Hepatocyte (in vitro differentiated cells): ENCODE measurements around the gene RBM28. TPM values are rescaled to one million over a fixed set of nuclear protein-coding genes. Genes with fewer than 3 reads are reported as not detected.

ENCODE experiments used
- DNase-seq: peaks from one replicate; pipeline ENCODE4 v3.0.0-alpha.2; 2016; ENCODE audit warnings: low spot score
- H2AFZ ChIP-seq: fragments of 200-600 bp; sonication (generic); 2 replicates; pipeline ENCODE4 v1.6.0; 2016; ENCODE audit warnings: antibody characterized with exemption, mild to moderate bottlenecking
- H3K27ac ChIP-seq: fragments of 200-600 bp; sonication (generic); 2 replicates; pipeline ENCODE4 v1.5.1; 2016; ENCODE audit warnings: mild to moderate bottlenecking
- H3K27me3 ChIP-seq: fragments of 200-600 bp; sonication (generic); 2 replicates; pipeline ENCODE4 v1.6.1; 2016
- H3K36me3 ChIP-seq: fragments of 200-600 bp; sonication (generic); replicated peaks from 2 replicates; pipeline ENCODE4 v1.5.1; 2016; ENCODE audit warnings: low read depth; ENCODE audit not compliant: insufficient read depth
- H3K4me1 ChIP-seq: fragments of 200-600 bp; sonication (generic); 2 replicates; pipeline ENCODE4 v1.5.1; 2016; ENCODE audit warnings: mild to moderate bottlenecking, moderate library complexity; ENCODE audit not compliant: insufficient read depth
- H3K4me2 ChIP-seq: fragments of 200-600 bp; sonication (generic); 2 replicates; pipeline ENCODE4 v1.6.0; 2016
- H3K4me3 ChIP-seq: fragments of 200-600 bp; sonication (generic); 2 replicates; pipeline ENCODE4 v1.5.1; 2016; ENCODE audit warnings: mild to moderate bottlenecking
- H3K79me2 ChIP-seq: fragments of 200-600 bp; sonication (generic); 2 replicates; pipeline ENCODE4 v1.6.0; 2017; ENCODE audit warnings: mild to moderate bottlenecking
- H3K9me2 ChIP-seq: fragments of 200-600 bp; sonication (generic); replicated peaks from 2 replicates; pipeline ENCODE4 v1.6.0; 2017; ENCODE audit warnings: mild to moderate bottlenecking; ENCODE audit not compliant: insufficient read depth
- H3K9me3 ChIP-seq: fragments of 200-600 bp; sonication (generic); 2 replicates; pipeline ENCODE4 v1.5.1; 2016; ENCODE audit warnings: low read depth, mild to moderate bottlenecking
- H4K20me1 ChIP-seq: fragments of 200-600 bp; sonication (generic); 2 replicates; pipeline ENCODE4 v1.6.0; 2016; ENCODE audit warnings: mild to moderate bottlenecking; ENCODE audit not compliant: insufficient read depth, poor library complexity, severe bottlenecking
- EZH2 ChIP-seq: fragments of 200-600 bp; sonication (generic); IDR thresholded peaks from 2 replicates; pipeline ENCODE4 v1.6.1; 2016; ENCODE audit warnings: antibody characterized with exemption, mild to moderate bottlenecking, borderline replicate concordance
- EZH2phosphoT487 ChIP-seq: fragments of 200-600 bp; sonication (generic); IDR thresholded peaks from one replicate; pipeline ENCODE4 v1.6.1; 2018; ENCODE audit warnings: antibody characterized with exemption, mild to moderate bottlenecking, low read depth, moderate library complexity; ENCODE audit not compliant: unreplicated experiment, severe bottlenecking
- WGBS: methylation state at CpG from one replicate; pipeline ENCODE4 v1.1.6; 2016; ENCODE audit warnings: low lambda C conversion rate; ENCODE audit errors: missing lambda C conversion rate; 5-methylcytosine and 5-hydroxymethylcytosine counted together
- polyA plus RNA-seq: library from polyadenylated mRNA; unstranded; fragments of >200 nt; fragmentation: Nextera tagmentation; extraction: Ambion mirVana; gene quantifications from 2 replicates; pipeline ENCODE4 v1.2.1, GENCODE V29; 2016
- total RNA-seq: library from RNA; depleted of rRNA; stranded (reverse); fragments of >200 nt; gene quantifications from 2 replicates; pipeline ENCODE4 v1.2.3, GENCODE V29; 2014
- TF ChIP-seq, protein P1 (sequence below): fragments of 200-600 bp; sonication (generic); IDR thresholded peaks from 2 replicates; pipeline ENCODE4 v1.5.1; 2016; ENCODE audit warnings: antibody characterized with exemption, mild to moderate bottlenecking; ENCODE audit not compliant: poor library complexity

Gene RBM28
- total and polyA plus RNA-seq, 2 experiments from 2014 or later = 19.3 to 26.4 TPM

DNA sequence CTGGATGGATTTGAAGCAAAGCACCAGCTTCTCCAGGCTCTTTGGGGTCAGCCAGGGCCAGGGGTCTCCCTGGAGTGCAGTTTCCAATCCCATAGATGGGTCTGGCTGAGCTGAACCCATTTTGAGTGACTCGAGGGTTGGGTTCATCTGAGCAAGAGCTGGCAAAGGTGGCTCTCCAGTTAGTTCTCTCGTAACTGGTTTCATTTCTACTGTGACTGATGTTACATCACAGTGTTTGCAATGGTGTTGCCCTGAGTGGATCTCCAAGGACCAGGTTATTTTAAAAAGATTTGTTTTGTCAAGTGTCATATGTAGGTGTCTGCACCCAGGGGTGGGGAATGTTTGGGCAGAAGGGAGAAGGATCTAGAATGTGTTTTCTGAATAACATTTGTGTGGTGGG is 88.4 kb downstream of the RBM28 start:
- H4K20me1 ChIP-seq = no peaks in the 10 kb centered on the region
- no peak overlapping the region for H2AFZ ChIP-seq
- no peak overlapping the region for H3K4me3 ChIP-seq
- 89% methylated on average over 2 of the region's 2 CpGs for WGBS
- H3K27ac ChIP-seq = no peak overlapping the region
- no peak for TF ChIP-seq EZH2phosphoT487
- TF ChIP-seq EZH2 = no peak
- TF ChIP-seq, protein P1, sequence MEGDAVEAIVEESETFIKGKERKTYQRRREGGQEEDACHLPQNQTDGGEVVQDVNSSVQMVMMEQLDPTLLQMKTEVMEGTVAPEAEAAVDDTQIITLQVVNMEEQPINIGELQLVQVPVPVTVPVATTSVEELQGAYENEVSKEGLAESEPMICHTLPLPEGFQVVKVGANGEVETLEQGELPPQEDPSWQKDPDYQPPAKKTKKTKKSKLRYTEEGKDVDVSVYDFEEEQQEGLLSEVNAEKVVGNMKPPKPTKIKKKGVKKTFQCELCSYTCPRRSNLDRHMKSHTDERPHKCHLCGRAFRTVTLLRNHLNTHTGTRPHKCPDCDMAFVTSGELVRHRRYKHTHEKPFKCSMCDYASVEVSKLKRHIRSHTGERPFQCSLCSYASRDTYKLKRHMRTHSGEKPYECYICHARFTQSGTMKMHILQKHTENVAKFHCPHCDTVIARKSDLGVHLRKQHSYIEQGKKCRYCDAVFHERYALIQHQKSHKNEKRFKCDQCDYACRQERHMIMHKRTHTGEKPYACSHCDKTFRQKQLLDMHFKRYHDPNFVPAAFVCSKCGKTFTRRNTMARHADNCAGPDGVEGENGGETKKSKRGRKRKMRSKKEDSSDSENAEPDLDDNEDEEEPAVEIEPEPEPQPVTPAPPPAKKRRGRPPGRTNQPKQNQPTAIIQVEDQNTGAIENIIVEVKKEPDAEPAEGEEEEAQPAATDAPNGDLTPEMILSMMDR = no peak
- H3K27me3 ChIP-seq = no peaks in the 10 kb centered on the region
- peaks cover 19% of the 10 kb centered on the region for H3K4me1 ChIP-seq
- H3K36me3 ChIP-seq = no peaks in the 10 kb centered on the region
- no peaks in the 10 kb centered on the region for H3K9me3 ChIP-seq
- no peak overlapping the region for H3K4me2 ChIP-seq
- DNase-seq = no peak
- no peaks in the 10 kb centered on the region for H3K9me2 ChIP-seq
- H3K79me2 ChIP-seq = no peaks in the 10 kb centered on the region

GRCh38 chr7:128254470-128254869 is 89.2 kb downstream of the RBM28 start:
- Histone ChIP-seq H3K9me2 (no peaks in the 10 kb centered on the region), H3K9me3 (no peaks in the 10 kb centered on the region), H3K79me2 (no peaks in the 10 kb centered on the region), H4K20me1 (no peaks in the 10 kb centered on the region), H3K36me3 (no peaks in the 10 kb centered on the region), H2AFZ (no peak overlapping the region), H3K27ac (no peak overlapping the region), H3K4me2 (no peak overlapping the region), H3K27me3 (no peaks in the 10 kb centered on the region), H3K4me1 (peaks cover 11% of the 10 kb centered on the region), H3K4me3 (no peak overlapping the region)
- TF ChIP-seq EZH2phosphoT487 = no peak
- no peak for TF ChIP-seq EZH2
- TF ChIP-seq, protein P1 = no peak
- DNase-seq = no peak
- WGBS = 87% methylated on average over 5 of the region's 5 CpGs

GRCh38 chr7:128253701-128254100 is 90.0 kb downstream of the RBM28 start:
- H3K27me3 ChIP-seq = no peaks in the 10 kb centered on the region
- H4K20me1 ChIP-seq = no peaks in the 10 kb centered on the region
- H3K9me3 ChIP-seq = no peaks in the 10 kb centered on the region
- no peak overlapping the region for H3K27ac ChIP-seq
- no peak overlapping the region for H3K4me2 ChIP-seq
- no peak overlapping the region for H3K4me3 ChIP-seq
- TF ChIP-seq EZH2phosphoT487 = no peak
- no peak for TF ChIP-seq EZH2
- TF ChIP-seq, protein P1 = no peak
- 90% methylated on average over 8 of the region's 8 CpGs for WGBS
- no peak for DNase-seq
- H3K79me2 ChIP-seq = no peaks in the 10 kb centered on the region
- H3K9me2 ChIP-seq = no peaks in the 10 kb centered on the region
- no peak overlapping the region for H2AFZ ChIP-seq
- H3K36me3 ChIP-seq = no peaks in the 10 kb centered on the region
- peaks cover 3% of the 10 kb centered on the region for H3K4me1 ChIP-seq

- Histone ChIP-seq H3K79me2 (no peaks in the 10 kb centered on the region), H3K27me3 (no peaks in the 10 kb centered on the region), H3K4me2 (no peak overlapping the region), H3K36me3 (no peaks in the 10 kb centered on the region), H3K9me2 (no peaks in the 10 kb centered on the region), H3K9me3 (no peaks in the 10 kb centered on the region), H3K27ac (no peak overlapping the region), H3K4me3 (no peak overlapping the region), H4K20me1 (no peaks in the 10 kb centered on the region), H3K4me1 (no peaks in the 10 kb centered on the region), H2AFZ (no peak overlapping the region)
- no peak for DNase-seq
- TF ChIP-seq EZH2phosphoT487 (no peak), EZH2 (no peak)
- TF ChIP-seq, protein P1 = no peak
- 57% methylated on average over 4 of the region's 4 CpGs for WGBS
Measured at GRCh38 chr7:128251337-128251736, 92.4 kb downstream of the RBM28 start.
